NCI-H510A treated with DMSO at 0.1 percent for 48 hours (cell line): ENCODE data around the gene CASP12.

Experiments used
- DNase-seq: peaks from one replicate; lab custom pipeline; 2025; lab: John Stamatoyannopoulos, UW

The CASP12 gene

DNA sequence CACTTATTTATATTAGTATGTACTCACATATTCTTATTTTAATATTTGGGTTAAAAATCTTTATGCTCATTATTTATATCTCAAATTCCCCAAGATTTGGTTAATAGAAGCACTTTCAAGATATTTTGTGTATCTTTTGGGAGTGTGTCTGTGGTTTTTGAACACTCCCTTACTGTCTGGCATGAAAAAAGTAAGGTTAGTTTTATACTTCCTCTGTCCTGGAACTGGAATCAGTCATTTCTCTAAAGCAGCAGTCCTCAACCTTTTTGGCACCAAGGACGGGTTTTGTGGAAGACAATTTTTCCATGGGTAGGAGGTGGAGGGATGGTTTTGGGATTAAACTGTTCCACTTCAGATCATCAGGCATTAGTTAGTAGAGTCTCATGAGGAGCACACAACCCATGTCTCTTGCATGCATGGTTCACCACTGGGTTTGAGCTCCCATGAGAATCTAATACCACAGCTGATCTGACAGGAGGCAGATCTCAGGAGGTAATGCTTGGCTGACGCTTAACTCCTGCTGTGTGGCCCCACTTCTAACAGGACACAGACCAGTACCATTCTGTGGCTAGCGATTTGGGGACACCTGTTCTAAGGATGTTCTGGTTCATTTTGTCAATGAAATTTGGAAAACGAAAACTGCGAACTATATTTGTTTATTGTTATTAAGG, 60.2 kb downstream of the CASP12 start:
- DNase-seq, result no peak

DNA sequence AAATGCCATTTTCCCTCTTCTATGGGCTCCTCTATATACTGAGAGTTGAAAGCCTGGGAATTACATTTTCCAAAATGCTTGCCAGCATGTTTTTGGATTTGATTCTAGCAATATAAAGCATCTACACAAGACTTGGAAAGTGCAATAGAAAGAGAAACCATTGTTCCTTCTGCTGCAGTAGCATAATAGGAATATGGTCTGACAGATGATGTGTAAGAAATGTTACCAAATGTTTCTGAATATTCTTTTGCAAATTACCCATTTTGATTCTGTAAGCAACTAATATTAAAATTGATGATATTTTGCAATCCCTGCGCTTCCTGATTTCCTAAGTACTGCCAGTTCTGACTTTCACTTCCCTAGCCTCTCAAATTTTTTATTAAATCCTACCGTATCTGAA, 61.6 kb downstream of the CASP12 start:
- DNase-seq, result no peak
